Measurements from ENCODE around the gene ASXL1.

ASXL1 gene

DNA sequence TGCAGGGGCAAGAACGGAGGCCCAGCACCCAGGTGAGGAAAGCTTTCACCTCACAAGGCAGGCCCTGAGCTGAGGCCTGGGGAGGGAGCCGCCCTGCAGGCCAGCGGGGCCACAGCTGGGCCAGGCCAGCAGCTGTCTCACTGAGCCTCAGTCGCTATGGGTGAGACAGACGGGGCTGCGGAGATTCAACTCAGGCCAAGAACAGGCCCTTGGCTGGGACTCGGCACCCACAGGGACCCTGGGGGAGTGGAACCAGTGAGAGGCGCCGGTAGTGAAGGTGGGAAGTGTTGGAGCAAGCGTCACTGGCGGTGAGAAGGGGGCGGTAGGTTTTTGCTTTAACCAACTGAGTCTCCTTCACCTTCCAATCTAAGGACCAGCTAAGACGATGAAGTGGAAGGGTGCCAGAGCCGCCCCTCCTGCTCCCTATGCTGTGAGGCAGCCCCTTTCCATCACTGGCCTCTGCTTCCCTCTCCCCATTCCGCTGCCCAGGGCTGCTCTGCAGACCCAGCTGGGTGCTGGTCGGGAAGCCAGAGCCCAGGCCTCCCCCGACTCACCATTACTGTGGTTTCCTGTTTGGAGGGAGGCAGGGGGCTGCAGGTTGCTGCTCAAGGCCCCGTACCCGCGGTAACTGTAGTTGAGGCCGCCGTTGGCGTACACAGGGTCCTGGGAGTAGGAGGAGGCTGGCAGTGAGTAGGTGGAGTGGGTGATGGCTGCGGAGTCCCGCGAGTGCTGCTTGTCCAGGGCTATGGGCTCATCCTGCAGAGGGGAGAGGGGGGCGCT is 93.7 kb downstream of the ASXL1 start:
- in situ Hi-C loops (cut with MboI; ENCODE audit: low sequenced_read_pairs) = no loop called here

DNA sequence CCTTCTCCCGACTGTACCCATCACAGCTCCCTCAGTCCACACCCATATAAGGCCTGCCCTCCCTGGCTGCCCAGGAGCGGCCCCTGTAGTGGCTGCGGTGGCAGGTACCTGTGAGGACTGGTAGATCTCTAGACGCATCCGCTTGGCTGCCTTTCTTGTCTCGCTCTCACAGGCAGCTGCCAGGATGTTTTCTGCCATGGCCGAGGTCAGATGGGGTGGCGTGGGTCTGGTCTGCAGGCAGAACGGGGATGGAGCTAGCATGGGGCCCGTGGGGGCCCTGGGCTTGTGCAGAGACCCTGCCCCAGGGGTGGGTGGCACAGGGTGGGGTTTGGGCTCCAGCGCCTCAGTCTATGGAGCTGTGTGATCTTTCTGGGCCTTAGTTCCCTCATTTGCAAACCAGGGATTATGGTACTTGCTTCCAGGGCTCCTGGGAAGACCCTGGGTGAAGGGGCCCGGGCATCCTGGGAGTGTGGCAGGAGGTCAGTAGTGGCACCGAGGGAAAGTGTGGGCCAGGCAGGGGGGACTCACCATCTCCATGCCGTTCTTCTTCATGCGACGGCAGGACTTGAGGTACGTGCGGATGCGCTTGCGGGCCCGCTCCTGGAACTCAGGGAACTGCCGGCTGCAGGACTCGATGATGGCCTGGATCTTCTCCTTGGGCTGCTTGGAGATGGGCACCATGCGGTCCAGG is 94.8 kb downstream of the ASXL1 start:
- in situ Hi-C loops (cut with MboI; ENCODE audit: low sequenced_read_pairs) = no loop called here

DNA sequence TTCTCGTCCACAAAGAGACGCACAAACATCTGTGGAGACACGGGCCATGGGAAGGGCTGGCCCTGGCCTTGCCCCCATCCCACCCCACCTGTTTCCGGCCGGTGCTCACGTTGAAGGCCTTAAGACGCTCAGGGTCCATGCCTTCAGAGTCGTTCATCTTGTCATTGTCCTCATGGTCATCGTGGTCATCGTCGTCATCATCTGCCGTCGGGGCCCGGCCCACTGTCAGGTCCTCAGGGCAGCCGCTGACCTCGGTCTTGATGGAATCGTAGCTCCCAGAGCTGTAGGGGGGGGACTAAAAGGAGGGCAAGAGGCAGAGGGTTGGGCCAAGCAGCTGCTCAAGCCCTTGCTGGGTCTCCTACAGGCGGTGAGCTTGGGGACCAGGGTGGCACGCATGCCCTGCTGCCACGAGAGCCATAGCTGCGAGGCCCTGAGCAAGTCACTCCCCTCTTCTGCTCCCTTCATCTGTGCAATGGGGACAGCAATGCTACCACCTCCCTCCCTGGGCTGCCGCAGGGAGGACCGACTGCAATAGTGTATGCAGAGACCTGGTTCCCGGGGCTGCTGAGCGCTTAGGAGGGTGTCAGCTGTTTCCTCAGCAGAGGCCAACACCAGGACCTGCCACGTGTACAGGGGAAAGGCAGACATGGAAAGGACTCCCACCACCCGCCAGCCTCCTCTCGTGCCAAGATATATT is 95.5 kb downstream of the ASXL1 start:
- in situ Hi-C loops (cut with MboI; ENCODE audit: low sequenced_read_pairs) = no loop called here

DNA sequence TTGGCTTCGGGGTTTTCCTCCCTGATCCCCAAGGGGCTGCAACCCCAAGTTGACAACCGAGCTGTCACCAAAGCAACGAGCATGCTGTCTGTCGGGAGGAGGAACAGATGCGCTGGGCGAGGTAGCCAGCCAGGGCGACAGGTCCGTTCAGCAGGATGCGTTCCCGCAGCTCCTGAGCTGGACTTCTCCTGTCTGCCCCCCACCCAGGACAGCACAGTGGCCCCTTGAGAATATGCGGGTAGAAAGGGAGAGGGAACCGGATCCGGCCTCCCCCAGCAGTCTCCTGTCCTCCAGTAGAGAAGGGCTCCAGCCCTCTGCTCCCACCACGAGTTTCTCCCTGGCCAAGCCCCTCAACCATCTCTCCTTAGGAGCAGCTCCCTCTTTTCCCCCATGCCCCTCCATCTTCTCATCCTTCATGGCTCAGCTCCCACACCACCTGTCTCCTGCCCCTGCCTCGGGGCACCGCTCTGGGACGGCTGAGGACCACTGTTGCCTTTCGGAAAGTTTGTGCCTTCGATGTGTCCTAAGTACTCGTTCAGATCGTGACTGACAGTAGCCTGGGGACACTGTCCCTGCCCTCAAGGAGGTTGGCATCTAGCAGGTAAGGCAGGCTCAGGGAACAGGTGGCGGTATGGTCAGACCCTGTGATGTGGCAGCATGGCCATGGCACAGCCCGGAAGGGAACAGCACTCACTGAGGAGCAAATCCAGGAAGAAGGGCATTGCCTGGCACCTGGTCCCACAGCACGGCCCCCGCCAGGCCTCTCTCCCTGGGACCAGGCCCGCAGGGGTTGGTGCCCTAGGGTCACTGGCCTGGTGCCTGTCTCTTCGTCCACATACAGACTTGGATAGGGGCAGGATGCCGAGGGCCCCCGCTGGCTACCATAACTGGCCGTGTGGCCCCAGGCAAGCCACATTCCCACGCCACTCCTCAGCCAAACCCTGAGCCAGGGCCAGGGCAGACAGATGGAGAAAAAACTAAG is 96.3 kb downstream of the ASXL1 start:
- in situ Hi-C loops (cut with MboI; ENCODE audit: low sequenced_read_pairs) = no loop called here

DNA sequence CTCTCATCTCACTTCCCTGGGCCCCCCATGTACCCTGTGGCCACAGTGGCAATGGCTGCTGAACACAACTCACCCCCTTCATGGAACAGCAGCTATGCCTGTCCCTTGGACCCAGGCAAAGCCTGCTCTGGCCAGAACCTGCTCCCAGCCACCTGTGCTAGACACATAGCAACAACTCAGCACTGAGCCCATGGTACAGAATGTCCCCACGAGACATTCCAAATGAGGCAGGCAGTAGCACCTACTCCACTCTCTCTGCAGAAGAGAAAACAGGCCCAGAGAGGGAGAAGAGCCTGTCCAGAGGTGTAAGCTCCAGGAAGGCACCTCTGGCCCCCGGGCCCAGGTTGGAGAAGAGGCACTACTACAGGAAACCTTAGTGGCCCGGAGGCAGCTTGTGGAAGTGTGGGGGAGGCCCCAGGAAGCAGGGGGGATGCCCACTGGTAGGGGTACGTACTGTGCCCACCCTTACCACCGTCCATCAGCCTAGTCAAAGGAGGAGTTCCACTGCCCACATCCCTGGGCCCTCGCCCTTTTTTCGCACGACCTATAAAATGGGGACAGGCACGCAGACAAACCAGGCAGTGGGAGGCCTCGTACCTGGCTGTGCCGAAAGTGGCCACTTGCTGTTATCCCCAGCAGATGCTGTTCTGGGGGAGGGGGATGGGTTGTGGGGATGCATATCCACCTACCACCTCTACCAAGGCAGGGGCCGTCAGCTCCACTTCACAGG is 97.2 kb downstream of the ASXL1 start:
- in situ Hi-C loops (cut with MboI; ENCODE audit: low sequenced_read_pairs) = no loop called here

DNA sequence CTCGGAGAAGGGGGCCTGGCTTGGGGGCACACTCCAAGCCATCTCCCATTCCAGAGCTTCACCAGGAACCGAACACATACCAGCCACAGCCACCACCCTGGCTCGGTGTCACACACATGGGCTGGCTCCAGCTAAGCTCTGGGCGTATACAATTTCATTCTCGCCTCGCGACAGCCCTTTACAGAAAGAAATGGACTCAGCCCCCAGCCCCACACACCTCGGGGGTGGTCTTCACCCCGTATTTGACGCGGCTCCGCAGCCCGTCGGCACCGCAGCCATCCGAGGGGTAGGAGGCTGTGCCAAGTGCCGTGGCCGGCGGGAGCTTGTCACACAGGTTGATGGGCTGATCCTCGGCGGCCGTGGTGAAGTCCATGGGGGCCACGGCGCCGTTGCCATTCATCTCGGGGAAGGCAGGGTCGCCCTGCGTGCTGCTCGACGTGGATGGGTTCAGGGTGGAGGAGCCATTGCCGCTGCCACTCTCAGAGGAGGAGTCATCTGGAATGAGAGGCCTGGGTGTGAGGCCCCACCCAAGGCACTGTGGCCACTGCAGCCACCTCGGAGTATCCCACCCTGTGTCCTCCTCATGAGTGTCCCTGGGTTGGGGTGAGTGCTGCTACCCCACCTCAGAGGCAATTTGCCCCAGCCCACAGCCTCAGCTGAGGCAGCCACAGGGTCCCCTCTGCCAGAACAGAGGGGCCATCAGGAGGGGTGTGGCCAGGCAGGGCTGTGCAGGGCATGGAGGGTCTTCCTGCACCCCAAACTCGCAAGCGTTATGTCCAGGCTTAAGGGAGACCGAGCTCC is 98.0 kb downstream of the ASXL1 start:
- in situ Hi-C loops (cut with MboI; ENCODE audit: low sequenced_read_pairs) = no loop called here

DNA sequence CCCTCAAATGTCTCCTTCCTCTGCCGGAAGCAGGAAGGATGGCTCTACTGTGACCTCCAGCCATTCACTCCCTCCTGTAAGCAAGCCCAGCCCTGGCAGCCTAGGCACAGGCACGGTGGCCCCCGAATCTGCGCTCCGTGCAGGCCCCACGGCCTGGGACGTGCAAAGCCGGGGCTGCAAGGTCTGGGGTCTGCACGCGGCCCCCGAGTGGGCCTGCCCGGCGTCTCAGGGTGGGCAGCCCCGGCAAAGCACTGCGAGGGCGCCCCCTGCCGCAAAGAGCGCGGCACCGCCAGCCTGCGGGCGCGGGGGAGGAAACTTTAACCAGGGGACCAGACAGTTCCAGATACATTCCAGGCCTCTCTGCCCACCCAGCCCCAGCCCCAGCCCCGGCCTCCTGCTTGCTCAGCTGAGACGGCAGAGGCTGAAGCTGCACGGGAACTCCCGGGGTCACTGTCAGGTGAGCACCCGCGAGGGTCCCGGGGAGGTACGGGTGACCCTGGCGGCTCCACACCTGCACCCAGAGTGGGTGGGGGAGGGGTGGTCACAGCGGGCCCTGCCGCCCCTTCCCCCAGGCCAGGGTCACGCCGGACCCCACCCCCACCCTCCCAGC is 98.8 kb downstream of the ASXL1 start:
- in situ Hi-C loops (cut with MboI; ENCODE audit: low sequenced_read_pairs) = no loop called here

DNA sequence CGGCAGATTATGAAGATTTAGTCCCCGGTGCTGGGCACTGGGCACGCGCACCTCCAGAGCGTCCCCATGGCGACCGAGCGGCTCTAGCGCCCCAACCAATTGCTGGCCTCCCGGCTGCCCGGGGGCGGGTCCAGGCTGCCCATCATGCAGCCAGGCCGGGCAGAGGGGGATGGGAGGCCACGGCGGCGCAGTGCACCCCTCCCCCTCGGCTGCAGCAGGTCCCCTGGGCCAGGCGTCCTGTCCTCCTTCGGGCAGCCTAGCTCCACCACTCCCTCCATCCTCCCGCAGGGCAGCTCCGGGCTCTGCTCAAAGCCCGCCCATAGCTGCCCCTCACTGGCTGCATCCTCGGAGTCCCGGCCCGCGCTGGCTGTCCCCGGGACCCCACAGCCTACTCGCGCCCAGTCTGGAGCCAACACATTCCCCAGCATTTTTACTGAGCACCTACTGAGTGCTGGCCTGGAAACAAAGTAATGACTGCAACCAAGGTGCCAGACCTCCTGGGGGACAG is 99.4 kb downstream of the ASXL1 start:
- in situ Hi-C loops (cut with MboI; ENCODE audit: low sequenced_read_pairs) = no loop called here

DNA sequence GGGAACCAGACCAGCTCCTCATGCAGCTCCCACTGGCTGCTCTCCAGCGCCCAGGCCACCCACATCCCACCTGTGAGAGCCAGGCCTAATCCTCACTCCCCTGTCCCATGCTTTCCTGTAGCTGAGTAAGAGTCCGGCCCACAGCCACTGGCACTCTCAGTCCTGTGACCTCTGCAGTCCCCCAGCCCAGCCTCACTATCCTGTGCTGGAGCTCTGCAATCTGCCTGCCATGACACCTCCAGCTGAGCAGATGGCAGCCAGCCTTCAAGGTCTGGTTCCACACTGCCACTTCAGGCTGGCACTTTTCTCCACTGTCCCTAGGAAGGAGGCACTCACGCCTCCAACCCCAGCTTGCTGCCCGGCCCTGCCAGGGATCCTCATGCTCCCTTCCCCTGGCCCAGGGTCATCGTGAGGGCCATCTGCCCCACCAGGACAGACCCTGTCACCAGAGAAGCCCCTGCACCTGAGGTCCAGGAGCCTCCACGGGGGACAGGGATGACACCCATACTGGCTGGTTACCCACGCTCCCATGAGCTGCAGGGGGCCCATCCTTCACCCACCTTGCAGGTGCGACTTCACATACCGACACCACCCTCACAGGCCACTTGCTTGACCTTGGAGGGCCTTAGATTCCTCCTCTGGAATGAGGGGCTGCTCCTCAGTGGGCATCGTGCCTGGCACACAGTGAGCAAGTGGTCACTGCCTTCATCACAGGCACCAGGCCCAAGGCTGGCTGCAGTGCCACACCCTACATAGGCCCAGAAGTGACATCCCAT is 100.1 kb downstream of the ASXL1 start:
- in situ Hi-C loops (cut with MboI; ENCODE audit: low sequenced_read_pairs) = no loop called here

DNA sequence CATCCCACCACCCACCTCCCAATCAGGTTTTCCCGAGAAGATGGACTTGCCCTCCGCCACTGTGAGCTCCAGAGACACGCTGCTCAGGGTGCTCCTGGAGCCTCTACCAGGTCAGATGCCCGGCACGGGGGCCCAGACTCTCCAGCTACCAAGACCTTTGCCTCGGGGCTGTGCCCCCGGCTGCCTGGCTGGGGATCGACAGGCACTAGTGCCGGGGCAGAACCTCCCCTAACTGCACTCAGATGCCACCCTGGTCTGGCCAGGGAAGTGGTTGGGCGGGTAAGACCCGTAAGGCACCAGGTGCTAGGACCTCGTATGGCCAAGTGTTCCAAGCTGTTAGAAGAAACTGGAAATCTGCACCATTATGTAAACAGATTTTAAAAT is 100.7 kb downstream of the ASXL1 start:
- in situ Hi-C loops (cut with MboI; ENCODE audit: low sequenced_read_pairs) = no loop called here

DNA sequence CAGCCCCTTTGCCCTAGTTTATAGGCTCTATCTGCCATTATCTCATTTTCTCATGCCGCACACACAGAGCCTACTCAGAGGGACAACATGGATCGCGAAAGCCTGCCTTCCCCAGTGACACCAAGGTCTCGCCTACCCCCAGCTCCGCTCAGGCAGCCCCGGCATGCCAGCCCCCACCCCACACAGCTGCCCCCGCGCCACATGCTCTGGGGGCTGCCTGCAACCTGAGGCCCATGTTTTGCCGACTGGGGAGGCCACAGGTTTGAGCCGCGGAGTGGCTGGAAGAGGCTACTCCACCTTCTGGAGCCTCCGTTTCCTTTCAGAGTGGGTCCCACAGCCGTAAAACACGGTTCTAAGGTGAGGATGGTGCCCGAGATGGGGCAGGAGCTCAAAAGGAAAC is 102.1 kb downstream of the ASXL1 start:
- in situ Hi-C loops (cut with MboI; ENCODE audit: low sequenced_read_pairs) = no loop called here

DNA sequence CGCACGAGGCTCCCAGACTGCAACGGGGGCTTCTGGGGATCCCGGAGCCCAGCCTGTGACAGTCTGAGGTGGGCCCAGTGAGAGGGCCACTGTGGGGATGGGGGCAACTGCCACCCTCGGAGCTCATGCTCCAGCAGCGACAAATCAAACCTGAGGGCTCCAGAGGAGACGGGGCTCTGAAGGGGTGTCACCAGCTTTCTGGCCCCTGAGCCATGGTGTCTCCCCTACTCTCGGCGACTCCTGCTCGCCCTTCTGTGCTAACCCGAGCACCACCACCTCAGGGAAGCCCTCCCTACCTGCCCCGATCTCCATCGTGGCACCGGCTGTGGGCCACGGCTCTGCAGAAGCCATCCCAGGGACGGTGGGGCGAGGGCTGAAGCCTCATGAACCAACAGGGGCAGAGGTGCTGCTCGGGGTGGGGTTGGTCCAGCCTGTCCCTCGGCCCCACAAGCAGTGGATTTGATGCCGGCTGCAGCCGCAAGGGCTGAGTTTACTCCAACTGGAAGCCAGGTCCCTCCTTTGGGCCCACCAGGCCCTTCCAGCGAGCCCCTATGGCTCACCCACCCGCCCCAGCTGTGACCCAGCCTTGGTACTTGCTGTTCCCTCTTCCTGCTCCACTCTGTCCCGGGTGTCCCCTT is 102.7 kb downstream of the ASXL1 start:
- in situ Hi-C loops (cut with MboI; ENCODE audit: low sequenced_read_pairs) = no loop called here

DNA sequence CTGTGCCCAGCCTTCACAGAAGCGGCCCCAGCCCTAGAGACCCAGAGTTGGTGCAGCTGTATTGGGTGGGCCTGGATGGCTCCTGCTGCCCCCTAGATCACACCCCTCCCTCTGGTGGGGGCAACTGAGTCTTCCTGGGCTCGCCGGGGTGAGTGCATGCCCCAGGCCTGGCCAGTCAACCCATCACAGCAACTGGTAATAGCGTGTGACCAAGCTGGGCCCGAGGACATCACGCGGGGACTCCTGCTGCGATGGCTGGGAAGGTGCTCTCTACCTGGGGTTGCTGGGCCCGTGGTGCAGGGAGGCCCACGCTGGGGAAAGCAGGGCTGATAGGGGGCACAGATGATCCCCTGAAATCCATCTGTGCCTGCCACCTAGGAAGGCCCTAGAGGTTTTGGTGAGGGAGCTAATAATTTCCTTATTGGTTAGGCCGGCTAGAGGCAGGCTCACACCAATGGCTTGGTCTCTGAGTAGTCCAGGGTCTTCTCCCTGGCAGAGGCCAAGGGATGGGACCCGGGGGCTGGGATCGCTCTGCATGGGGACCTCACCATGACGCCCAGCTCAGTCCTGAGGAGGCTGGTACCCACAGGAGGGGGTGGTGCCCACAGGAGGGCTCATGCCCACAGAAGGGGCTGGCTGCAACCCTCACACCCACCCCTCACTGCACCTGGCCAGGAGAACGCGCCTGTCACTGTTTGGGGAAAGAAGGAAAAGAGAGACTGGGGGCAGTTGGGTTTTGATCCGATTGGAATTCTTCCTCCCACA is 103.9 kb downstream of the ASXL1 start:
- in situ Hi-C loops (cut with MboI; ENCODE audit: low sequenced_read_pairs) = no loop called here

DNA sequence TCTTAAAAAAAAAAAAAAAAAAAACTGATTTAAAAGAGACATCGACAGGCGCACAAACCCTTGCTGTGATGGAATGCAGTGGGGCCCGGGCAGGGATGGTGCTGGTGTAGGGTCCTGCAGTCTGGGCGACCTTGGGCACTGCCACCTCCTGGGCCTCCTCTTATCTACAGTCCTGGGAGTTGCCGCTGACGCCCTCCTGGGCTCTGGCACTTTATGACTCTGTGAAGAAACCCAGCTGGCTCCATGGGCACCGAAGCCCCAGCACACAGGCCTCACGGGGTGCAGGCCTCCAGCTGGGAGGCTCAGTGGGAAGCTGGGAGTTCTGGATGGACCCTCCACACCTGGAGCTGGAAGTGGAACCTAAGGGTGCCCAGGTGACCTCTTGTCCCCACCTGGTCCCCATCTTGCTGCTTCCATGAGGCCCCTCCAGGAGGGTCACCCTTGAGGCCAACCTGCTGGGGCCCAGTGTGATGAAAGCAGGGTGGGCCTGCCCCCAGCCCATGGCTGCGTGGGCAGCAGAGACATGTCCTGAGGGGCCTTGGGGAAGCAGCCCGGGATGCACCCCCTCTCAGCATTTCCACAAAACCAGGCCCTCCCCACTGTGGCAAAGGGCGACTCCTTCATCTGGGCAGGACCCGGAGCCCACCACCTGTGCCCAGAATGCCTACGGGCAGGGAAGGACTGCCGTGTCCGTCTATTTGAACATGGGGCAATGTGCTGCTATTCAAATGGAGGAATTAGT is 104.9 kb downstream of the ASXL1 start:
- in situ Hi-C loops (cut with MboI; ENCODE audit: low sequenced_read_pairs) = no loop called here

DNA sequence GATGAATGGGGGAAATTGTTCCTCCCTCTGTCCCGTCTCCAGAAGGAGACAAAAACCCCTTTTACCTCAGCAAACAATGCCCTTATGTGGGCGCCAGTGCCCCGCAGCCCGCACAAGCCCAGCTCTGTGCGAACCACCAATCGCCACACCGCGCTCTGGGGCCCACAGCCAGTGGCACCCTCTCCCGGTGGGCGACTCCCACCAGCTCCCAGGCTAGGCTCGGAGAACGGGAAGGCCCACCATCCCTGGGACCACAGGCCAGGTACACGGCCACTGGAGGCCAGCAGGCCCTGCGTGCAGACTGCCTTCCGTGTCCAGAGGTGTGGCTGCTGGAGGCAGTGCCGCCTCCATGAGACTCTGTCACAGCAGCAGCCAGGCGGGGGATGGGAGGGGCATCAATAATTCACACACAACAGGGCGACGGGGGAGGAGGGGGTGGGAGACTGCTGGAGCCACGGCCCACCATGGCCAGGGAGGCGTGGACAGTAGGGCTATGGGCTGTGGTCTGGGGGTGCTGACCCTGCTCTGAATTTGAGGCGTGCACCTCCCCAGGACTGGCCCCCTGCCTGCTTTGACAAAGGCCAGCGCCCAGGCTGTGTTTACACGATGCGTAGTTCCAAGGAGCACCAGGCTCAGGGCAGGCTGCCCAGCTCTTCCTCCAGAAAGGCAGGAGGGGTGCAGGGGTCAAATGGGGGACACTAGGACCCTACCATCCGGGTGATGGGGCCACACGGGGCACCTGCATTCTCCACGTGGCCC is 105.7 kb downstream of the ASXL1 start:
- in situ Hi-C loops (cut with MboI; ENCODE audit: low sequenced_read_pairs) = no loop called here
